MM.1S (cell line): ENCODE results near the gene AKAP9.
"Not testable (repeated sequence)": the region's sequence is repeated elsewhere in the genome, so short reads cannot be mapped to it uniquely, and the experiment has no call there.

Experiments
- DNase-seq: peaks from one replicate; pipeline ENCODE4 v3.0.0-alpha.2; 2015
- H2AFZ ChIP-seq: fragments of 300-600 bp; sonication (generic); 2 replicates; pipeline ENCODE4 v1.6.0; 2016; ENCODE audit warnings: antibody characterized with exemption, low read length
- H3F3A ChIP-seq: fragments of 300-600 bp; sonication (generic); 2 replicates; pipeline ENCODE4 v1.6.1; 2016; ENCODE audit warnings: mild to moderate bottlenecking, antibody characterized with exemption, low read length, moderate library complexity, mixed read lengths; ENCODE audit not compliant: insufficient read depth
- H3K27ac ChIP-seq: fragments of 300-600 bp; sonication (generic); 2 replicates; pipeline ENCODE4 v1.5.1; 2016; ENCODE audit warnings: mild to moderate bottlenecking, low read length
- H3K27me3 ChIP-seq: fragments of 300-600 bp; sonication (generic); replicated peaks from 2 replicates; pipeline ENCODE4 v1.6.0; 2016; ENCODE audit warnings: low read length; ENCODE audit not compliant: insufficient read depth
- H3K36me3 ChIP-seq: fragments of 300-600 bp; sonication (generic); replicated peaks from 2 replicates; pipeline ENCODE4 v1.6.1; 2016; ENCODE audit warnings: mild to moderate bottlenecking, low read length, mixed read lengths; ENCODE audit not compliant: insufficient read depth
- H3K4me1 ChIP-seq: fragments of 300-600 bp; sonication (generic); 2 replicates; pipeline ENCODE4 v1.6.1; 2016; ENCODE audit warnings: low read length, mixed read lengths
- H3K4me2 ChIP-seq: fragments of 300-600 bp; sonication (generic); 2 replicates; pipeline ENCODE4 v1.6.0; 2016; ENCODE audit warnings: low read depth, low read length
- H3K4me3 ChIP-seq: fragments of 300-600 bp; sonication (generic); 2 replicates; pipeline ENCODE4 v1.5.1; 2016; ENCODE audit warnings: low read length, mixed read lengths
- H3K79me2 ChIP-seq: fragments of 300-600 bp; sonication (generic); 2 replicates; pipeline ENCODE4 v1.6.1; 2016; ENCODE audit warnings: mixed run types, low read length, mixed read lengths
- H3K9ac ChIP-seq: fragments of 300-600 bp; sonication (generic); 2 replicates; pipeline ENCODE4 v1.6.1; 2016; ENCODE audit warnings: low read length, mixed read lengths
- H3K9me2 ChIP-seq: fragments of 300-600 bp; sonication (generic); replicated peaks from 2 replicates; pipeline ENCODE4 v1.6.1; 2016; ENCODE audit warnings: mild to moderate bottlenecking, low read length, mixed read lengths; ENCODE audit not compliant: insufficient read depth
- H3K9me3 ChIP-seq: fragments of 300-600 bp; sonication (generic); replicated peaks from 2 replicates; pipeline ENCODE4 v1.6.1; 2016; ENCODE audit warnings: mild to moderate bottlenecking, low read length, mixed read lengths; ENCODE audit not compliant: insufficient read depth
- H4K20me1 ChIP-seq: fragments of 300-600 bp; sonication (generic); 2 replicates; pipeline ENCODE4 v1.6.1; 2016; ENCODE audit warnings: mild to moderate bottlenecking, low read length, moderate library complexity, mixed read lengths; ENCODE audit not compliant: insufficient read depth
- CTCF ChIP-seq: fragments of 300-600 bp; sonication (generic); IDR thresholded peaks from 2 replicates; pipeline ENCODE4 v1.5.1; 2016; ENCODE audit warnings: antibody characterized with exemption, low read length, mixed read lengths
- EZH2 ChIP-seq: fragments of 300-600 bp; sonication (generic); optimal IDR thresholded peaks from 2 replicates; pipeline ENCODE3; 2017; ENCODE audit warnings: low read depth, mild to moderate bottlenecking, antibody characterized with exemption, low read length, mixed read lengths
- EZH2phosphoT487 ChIP-seq: fragments of 300-600 bp; sonication (generic); IDR thresholded peaks from 2 replicates; pipeline ENCODE4 v1.6.1; 2018; ENCODE audit warnings: antibody characterized with exemption, low read length

AKAP9 gene

DNA sequence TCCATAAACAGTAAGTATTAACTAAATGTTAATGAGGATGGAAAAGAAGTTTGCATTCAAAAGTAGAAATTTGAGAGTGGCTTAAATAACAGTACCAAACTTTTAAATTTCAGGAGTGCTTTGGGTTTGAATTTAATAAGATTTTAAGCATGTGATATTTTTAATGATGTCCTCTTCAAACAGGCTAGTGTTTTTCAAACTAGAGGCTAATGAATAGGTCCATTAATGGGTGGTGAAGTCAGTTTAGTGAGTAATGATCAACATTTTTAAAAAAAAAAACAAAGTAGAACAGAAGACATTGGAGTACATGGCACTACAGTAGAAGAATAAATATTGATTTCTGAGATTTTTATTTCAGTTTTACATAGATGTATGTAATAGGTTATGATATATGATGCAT is 72.9 kb downstream of the AKAP9 start:
- Histone ChIP-seq H3K9ac (no peak overlapping the region), H3K4me2 (no peak overlapping the region), H2AFZ (no peak overlapping the region), H3K79me2 (no peaks in the 10 kb centered on the region), H3K27ac (no peak overlapping the region), H3K9me3 (no peaks in the 10 kb centered on the region), H3K9me2 (no peaks in the 10 kb centered on the region), H3K36me3 (no peaks in the 10 kb centered on the region; the same call in 1 of the 2 replicates), H3K27me3 (no peaks in the 10 kb centered on the region), H3K4me3 (no peak overlapping the region), H3K4me1 (no peaks in the 10 kb centered on the region), H3F3A (no peaks in the 10 kb centered on the region), H4K20me1 (no peaks in the 10 kb centered on the region)
- TF ChIP-seq CTCF: no peak
- DNase-seq: no peak

- no peak overlapping the region for H2AFZ ChIP-seq
- no peak overlapping the region for H3K9ac ChIP-seq
- no peaks in the 10 kb centered on the region for H3F3A ChIP-seq
- H3K4me3 ChIP-seq: no peak overlapping the region
- no peaks in the 10 kb centered on the region for H3K9me2 ChIP-seq
- H3K27me3 ChIP-seq: no peaks in the 10 kb centered on the region
- no peak overlapping the region for H3K27ac ChIP-seq
- H3K4me1 ChIP-seq: no peaks in the 10 kb centered on the region
- H3K9me3 ChIP-seq: no peaks in the 10 kb centered on the region
- DNase-seq: no peak
- H4K20me1 ChIP-seq: no peaks in the 10 kb centered on the region
- H3K79me2 ChIP-seq: no peaks in the 10 kb centered on the region
- no peak for TF ChIP-seq EZH2
- TF ChIP-seq CTCF: no peak
- no peak for TF ChIP-seq EZH2phosphoT487
- H3K4me2 ChIP-seq: no peak overlapping the region
- H3K36me3 ChIP-seq: peaks cover 7% of the 10 kb centered on the region; the same call in 1 of the 2 replicates
These were observed 80.0 kb downstream of the AKAP9 start for GRCh38 chr7:92020636-92021035.

GRCh38 chr7:92025260-92025659 is 84.6 kb downstream of the AKAP9 start:
- H3F3A ChIP-seq: no peaks in the 10 kb centered on the region

DNA sequence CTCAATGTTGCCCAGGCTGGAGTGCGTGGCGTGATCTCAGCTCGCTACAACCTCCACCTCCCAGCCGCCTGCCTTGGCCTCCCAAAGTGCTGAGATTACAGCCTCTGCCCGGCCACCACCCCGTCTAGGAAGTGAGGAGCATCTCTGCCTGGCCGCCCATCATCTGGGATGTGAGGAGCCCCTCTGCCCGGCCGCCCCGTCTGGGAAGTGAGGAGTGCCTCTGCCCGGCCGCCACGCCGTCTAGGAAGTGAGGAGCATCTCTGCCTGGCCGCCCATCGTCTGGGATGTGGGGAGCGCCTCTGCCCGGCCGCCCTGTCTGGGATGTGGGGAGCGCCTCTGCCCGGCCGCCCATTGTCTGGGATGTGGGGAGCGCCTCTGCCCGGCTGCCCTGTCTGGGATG is 86.0 kb downstream of the AKAP9 start:
- DNase-seq, H3K4me2 ChIP-seq, H4K20me1 ChIP-seq, H3K9ac ChIP-seq, H3K36me3 ChIP-seq, H3F3A ChIP-seq, H3K27ac ChIP-seq, H3K9me2 ChIP-seq, H3K9me3 ChIP-seq, H3K4me3 ChIP-seq, H3K27me3 ChIP-seq, H2AFZ ChIP-seq, H3K79me2 ChIP-seq, H3K4me1 ChIP-seq: not testable (repeated sequence)

More at GRCh38 chr7:92025260-92025659, 84.6 kb downstream of the AKAP9 start:
- Histone ChIP-seq H3K9me3 (no peaks in the 10 kb centered on the region), H4K20me1 (no peaks in the 10 kb centered on the region), H3K27ac (no peak overlapping the region), H3K4me3 (no peak overlapping the region), H3K36me3 (peaks cover 7% of the 10 kb centered on the region; the same call in 1 of the 2 replicates), H3K79me2 (no peaks in the 10 kb centered on the region), H3K27me3 (no peaks in the 10 kb centered on the region), H3K4me2 (no peak overlapping the region), H2AFZ (no peak overlapping the region), H3K4me1 (no peaks in the 10 kb centered on the region), H3K9ac (no peak overlapping the region), H3K9me2 (no peaks in the 10 kb centered on the region)
- no peak for DNase-seq
- TF ChIP-seq EZH2phosphoT487 (no peak), CTCF (no peak), EZH2 (no peak)

GRCh38 chr7:92027128-92027527 is 86.5 kb downstream of the AKAP9 start:
- not testable (repeated sequence) for H3K27me3 ChIP-seq

More at GRCh38 chr7:92027128-92027527, 86.5 kb downstream of the AKAP9 start:
- H3K9me3 ChIP-seq, H4K20me1 ChIP-seq, H3K4me1 ChIP-seq, H3K9ac ChIP-seq, H3K4me3 ChIP-seq, H3K4me2 ChIP-seq, H3K36me3 ChIP-seq, H2AFZ ChIP-seq, DNase-seq, H3F3A ChIP-seq, H3K79me2 ChIP-seq, H3K9me2 ChIP-seq, H3K27ac ChIP-seq: not testable (repeated sequence)
